ENCODE measurements around the gene MYH11.

- TF ChIP-seq CTCF (conservative IDR thresholded peaks at IDR 0.05; ENCODE audit: low read depth, low read length) (no peak), EZH2 (IDR thresholded peaks at IDR 0.05; ENCODE audit: borderline replicate concordance, low read depth, low read length, poor library complexity, severe bottlenecking) (no peak)
Observed at GRCh38 chr16:15833541-15833940, 23.3 kb downstream of the MYH11 start.

Data from A673 (cell line).